ENCODE data around the gene PRKAR1A.

Gene PRKAR1A

GRCh38 chr17:68544111-68544915, 32.1 kb downstream of the PRKAR1A start:
- Histone ChIP-seq H3K27me3 (no peaks in the 10 kb centered on the region), H3K4me1 (no peaks in the 10 kb centered on the region), H3K36me3 (peaks cover 0 to 28% (median 18%) of the 10 kb centered on the region in 3 donors), H3K27ac (no peak overlapping the region), H3K4me3 (no peak overlapping the region), H3K9me3 (no peaks in the 10 kb centered on the region)
- DNase-seq: no peak
- TF ChIP-seq CTCF (IDR thresholded peaks at IDR 0.05): no peak
- intact Hi-C loops (cut with DNase I; ENCODE audit: low total_unique reads): no loop called here

- intact Hi-C loops (cut with DNase I; ENCODE audit: low total_unique reads): no loop called here
- H3K27ac ChIP-seq: no peak overlapping the region
- no peaks in the 10 kb centered on the region for H3K27me3 ChIP-seq
- no peaks in the 10 kb centered on the region for H3K9me3 ChIP-seq
- peaks cover 0 to 7% (median 0%) of the 10 kb centered on the region in 3 donors for H3K36me3 ChIP-seq
- no peak for TF ChIP-seq CTCF (IDR thresholded peaks at IDR 0.05)
- H3K4me1 ChIP-seq: no peaks in the 10 kb centered on the region
- no peak overlapping the region for H3K4me3 ChIP-seq
- DNase-seq: no peak
Measured at GRCh38 chr17:68556551-68556950, 44.3 kb downstream of the PRKAR1A start.

- Histone ChIP-seq H3K36me3 (peaks cover 0 to 7% (median 0%) of the 10 kb centered on the region in 3 donors), H3K9me3 (no peaks in the 10 kb centered on the region), H3K4me3 (no peak overlapping the region), H3K27ac (no peak overlapping the region), H3K27me3 (no peaks in the 10 kb centered on the region), H3K4me1 (no peaks in the 10 kb centered on the region)
- TF ChIP-seq CTCF (IDR thresholded peaks at IDR 0.05): no peak
- DNase-seq: no peak
- intact Hi-C loops (cut with DNase I; ENCODE audit: low total_unique reads): no loop called here
Measured at GRCh38 chr17:68559316-68559715, 47.1 kb downstream of the PRKAR1A start.

GRCh38 chr17:68560966-68561720, 48.9 kb downstream of the PRKAR1A start:
- DNase-seq: no peak
- Histone ChIP-seq H3K36me3 (no peaks in the 10 kb centered on the region), H3K4me1 (no peaks in the 10 kb centered on the region), H3K27ac (no peak overlapping the region), H3K9me3 (no peaks in the 10 kb centered on the region), H3K4me3 (no peak overlapping the region), H3K27me3 (no peaks in the 10 kb centered on the region)
- no peak for TF ChIP-seq CTCF (IDR thresholded peaks at IDR 0.05)
- intact Hi-C loops (cut with DNase I; ENCODE audit: low total_unique reads): no loop called here

- TF ChIP-seq CTCF (IDR thresholded peaks at IDR 0.05): no peak
- H3K27me3 ChIP-seq: no peaks in the 10 kb centered on the region
- H3K9me3 ChIP-seq: no peaks in the 10 kb centered on the region
- no peaks in the 10 kb centered on the region for H3K36me3 ChIP-seq
- DNase-seq: no peak
- intact Hi-C loops (cut with DNase I; ENCODE audit: low total_unique reads): no loop called here
- H3K27ac ChIP-seq: no peak overlapping the region
- H3K4me3 ChIP-seq: no peak overlapping the region
- no peaks in the 10 kb centered on the region for H3K4me1 ChIP-seq
Measured at GRCh38 chr17:68562736-68563135, 50.5 kb downstream of the PRKAR1A start.

Data from tibial artery (tissue), 4 donors.